ENCODE measurements around the gene KCND3. TPM values are rescaled to one million over a fixed set of nuclear protein-coding genes. Genes with fewer than 3 reads are reported as not detected.

KCND3 gene
- total RNA-seq, 4 donors from 2014 or later = 2.4 to 6.0 (median 3.9) TPM

DNA sequence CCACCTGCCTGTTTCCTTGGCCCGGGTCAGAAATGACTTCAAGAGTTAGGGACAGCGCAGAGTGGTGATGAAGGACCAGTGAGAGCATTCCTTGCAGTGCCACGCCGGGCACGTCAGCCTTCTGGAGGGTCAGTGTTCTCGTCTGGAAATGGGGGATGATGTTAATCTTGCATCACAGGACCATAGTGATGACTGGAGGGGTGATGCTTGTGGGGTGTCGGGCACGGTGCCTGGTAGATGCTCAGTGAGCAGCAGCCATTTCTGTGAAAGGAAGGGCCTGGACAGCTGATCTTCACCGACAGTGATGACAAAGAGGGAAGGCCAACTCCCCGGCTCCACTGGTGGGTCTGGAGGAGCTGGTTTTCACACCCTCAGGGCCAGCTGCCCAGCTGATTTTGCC is 177.6 kb downstream of the KCND3 start:
- no peak for TF ChIP-seq POLR2A (IDR thresholded peaks at IDR 0.05)
- TF ChIP-seq, protein P1, sequence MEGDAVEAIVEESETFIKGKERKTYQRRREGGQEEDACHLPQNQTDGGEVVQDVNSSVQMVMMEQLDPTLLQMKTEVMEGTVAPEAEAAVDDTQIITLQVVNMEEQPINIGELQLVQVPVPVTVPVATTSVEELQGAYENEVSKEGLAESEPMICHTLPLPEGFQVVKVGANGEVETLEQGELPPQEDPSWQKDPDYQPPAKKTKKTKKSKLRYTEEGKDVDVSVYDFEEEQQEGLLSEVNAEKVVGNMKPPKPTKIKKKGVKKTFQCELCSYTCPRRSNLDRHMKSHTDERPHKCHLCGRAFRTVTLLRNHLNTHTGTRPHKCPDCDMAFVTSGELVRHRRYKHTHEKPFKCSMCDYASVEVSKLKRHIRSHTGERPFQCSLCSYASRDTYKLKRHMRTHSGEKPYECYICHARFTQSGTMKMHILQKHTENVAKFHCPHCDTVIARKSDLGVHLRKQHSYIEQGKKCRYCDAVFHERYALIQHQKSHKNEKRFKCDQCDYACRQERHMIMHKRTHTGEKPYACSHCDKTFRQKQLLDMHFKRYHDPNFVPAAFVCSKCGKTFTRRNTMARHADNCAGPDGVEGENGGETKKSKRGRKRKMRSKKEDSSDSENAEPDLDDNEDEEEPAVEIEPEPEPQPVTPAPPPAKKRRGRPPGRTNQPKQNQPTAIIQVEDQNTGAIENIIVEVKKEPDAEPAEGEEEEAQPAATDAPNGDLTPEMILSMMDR (IDR thresholded peaks at IDR 0.05) = no peak
- no peaks in the 10 kb centered on the region for H3K4me1 ChIP-seq
- intact Hi-C loops (cut with DNase I) = no loop called here
- no peaks in the 10 kb centered on the region for H3K27me3 ChIP-seq
- no peaks in the 10 kb centered on the region for H3K9me3 ChIP-seq
- 56 to 81% methylated on average over 3 to 10 of the region's 10 CpGs for WGBS, 2 donors
- H3K4me3 ChIP-seq = no peak overlapping the region
- no peaks in the 10 kb centered on the region for H3K36me3 ChIP-seq
- no peak overlapping the region for H3K27ac ChIP-seq
- no peak for DNase-seq

DNA sequence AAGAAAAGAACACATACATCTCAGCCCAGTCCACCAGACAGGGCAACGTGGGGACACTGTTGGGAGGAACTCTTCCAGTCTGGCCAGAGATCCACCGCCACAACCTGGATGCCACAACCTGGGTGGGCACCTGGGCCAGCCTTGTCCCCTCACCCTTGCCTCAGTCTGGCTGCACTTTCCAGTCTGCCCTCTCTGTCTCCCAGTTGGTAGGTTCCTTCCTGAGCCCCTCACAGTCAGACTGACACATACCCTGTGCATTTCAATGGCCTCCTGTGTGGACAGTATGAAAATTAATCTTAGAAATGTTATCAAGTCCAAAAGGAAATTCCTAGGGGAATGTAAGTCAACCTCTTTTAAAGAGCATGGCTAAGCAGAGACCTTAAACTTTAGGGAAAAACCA is 184.2 kb downstream of the KCND3 start:
- TF ChIP-seq POLR2A (IDR thresholded peaks at IDR 0.05) = no peak
- TF ChIP-seq, protein P1 (IDR thresholded peaks at IDR 0.05) = no peak
- intact Hi-C loops (cut with DNase I) = no loop called here
- H3K27ac ChIP-seq = no peak overlapping the region
- no peaks in the 10 kb centered on the region for H3K9me3 ChIP-seq
- H3K36me3 ChIP-seq = no peaks in the 10 kb centered on the region
- H3K27me3 ChIP-seq = no peaks in the 10 kb centered on the region
- 72 to 81% methylated on average over 2 of the region's 2 CpGs for WGBS, 2 donors
- no peaks in the 10 kb centered on the region for H3K4me1 ChIP-seq
- no peak for DNase-seq
- no peak overlapping the region for H3K4me3 ChIP-seq

DNA sequence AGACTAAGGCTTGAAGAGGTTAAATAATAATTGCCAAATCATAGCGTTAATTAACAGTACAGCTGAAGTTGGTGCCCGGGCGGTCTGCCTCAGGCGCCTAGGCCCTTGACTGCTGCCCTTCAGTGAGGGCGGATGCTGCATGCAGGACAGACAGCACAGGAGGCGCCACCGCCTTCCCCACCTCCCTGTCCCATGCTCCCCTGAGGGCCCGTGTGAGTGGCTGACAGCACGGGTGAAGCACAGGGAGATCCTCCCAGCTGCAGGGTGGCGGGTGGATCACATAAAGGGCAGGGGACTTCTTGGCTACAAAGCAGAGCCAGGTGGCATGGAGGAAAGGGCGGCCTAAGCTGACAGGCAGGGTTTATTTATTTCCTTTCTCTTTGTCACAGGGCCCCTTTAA is 184.7 kb downstream of the KCND3 start:
- H3K4me3 ChIP-seq = no peak overlapping the region
- WGBS, 2 donors = 84 to 90% methylated on average over 9 of the region's 11 CpGs
- intact Hi-C loops (cut with DNase I) = no loop called here
- TF ChIP-seq POLR2A (IDR thresholded peaks at IDR 0.05) = no peak
- TF ChIP-seq, protein P1 (IDR thresholded peaks at IDR 0.05) = no peak
- no peak for DNase-seq
- no peaks in the 10 kb centered on the region for H3K27me3 ChIP-seq
- no peak overlapping the region for H3K27ac ChIP-seq
- no peaks in the 10 kb centered on the region for H3K36me3 ChIP-seq
- H3K9me3 ChIP-seq = no peaks in the 10 kb centered on the region
- H3K4me1 ChIP-seq = no peaks in the 10 kb centered on the region

DNA sequence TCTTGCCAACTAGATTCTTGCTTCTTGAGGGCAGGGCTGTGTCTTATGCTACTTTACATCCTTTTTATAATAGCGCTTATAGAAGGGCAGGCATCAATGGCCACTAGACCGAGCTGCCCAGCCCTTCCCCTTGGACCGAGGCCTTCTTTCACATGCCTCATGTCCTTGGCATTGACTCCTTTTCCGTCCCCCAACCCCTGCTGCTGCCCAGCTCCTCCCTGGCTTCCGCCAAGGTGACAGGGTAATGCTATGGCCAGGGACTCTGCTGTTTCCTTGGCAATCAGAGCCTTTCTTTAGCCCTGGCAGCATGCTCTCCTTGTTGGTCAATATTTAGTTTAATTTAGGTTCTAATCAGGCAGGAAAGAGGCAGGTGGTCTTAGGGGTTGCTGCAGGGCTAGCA is 185.5 kb downstream of the KCND3 start:
- no peak for DNase-seq
- no peaks in the 10 kb centered on the region for H3K4me1 ChIP-seq
- no peak for TF ChIP-seq POLR2A (IDR thresholded peaks at IDR 0.05)
- TF ChIP-seq, protein P1 (IDR thresholded peaks at IDR 0.05) = no peak
- intact Hi-C loops (cut with DNase I) = no loop called here
- no peaks in the 10 kb centered on the region for H3K27me3 ChIP-seq
- H3K36me3 ChIP-seq = no peaks in the 10 kb centered on the region
- no peaks in the 10 kb centered on the region for H3K9me3 ChIP-seq
- WGBS, 2 donors = 72 to 82% methylated on average over 5 of the region's 5 CpGs
- H3K27ac ChIP-seq = no peak overlapping the region
- H3K4me3 ChIP-seq = no peak overlapping the region

DNA sequence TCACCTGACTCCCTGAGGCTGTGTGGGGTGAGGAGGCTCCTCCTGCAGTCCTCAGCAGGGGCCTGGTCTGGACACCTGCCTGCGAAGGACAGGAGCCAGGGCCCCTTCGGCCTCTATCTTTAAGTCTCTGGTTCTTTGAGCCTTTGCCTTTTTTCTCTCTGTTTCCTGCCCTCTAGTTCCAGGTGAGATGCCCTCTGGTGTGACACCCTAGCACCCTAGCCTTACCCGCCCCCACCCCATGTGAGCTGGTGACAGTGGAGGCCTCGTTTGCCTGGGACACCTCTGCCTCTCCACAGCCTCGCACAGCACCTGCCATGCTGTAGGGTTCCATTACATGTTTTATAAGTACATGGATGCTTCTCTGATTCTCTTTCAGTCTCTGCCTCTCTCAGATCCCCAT is 186.5 kb downstream of the KCND3 start:
- WGBS, 2 donors = 82 to 88% methylated on average over 3 to 4 of the region's 5 CpGs
- TF ChIP-seq, protein P1 (IDR thresholded peaks at IDR 0.05) = no peak
- TF ChIP-seq POLR2A (IDR thresholded peaks at IDR 0.05) = no peak
- intact Hi-C loops (cut with DNase I) = no loop called here
- H3K27me3 ChIP-seq = no peaks in the 10 kb centered on the region
- H3K9me3 ChIP-seq = no peaks in the 10 kb centered on the region
- no peaks in the 10 kb centered on the region for H3K36me3 ChIP-seq
- DNase-seq = no peak
- no peak overlapping the region for H3K4me3 ChIP-seq
- no peaks in the 10 kb centered on the region for H3K4me1 ChIP-seq
- no peak overlapping the region for H3K27ac ChIP-seq
